Esophagus (tissue), 2 donors: ENCODE data around the gene GPR26. TPM values are rescaled to one million over a fixed set of nuclear protein-coding genes. Genes with fewer than 3 reads are reported as not detected.

Experiments used
- H3K27ac ChIP-seq, 2 donors: one replicate each; pipeline ENCODE4 v1.5.1; 2013; ENCODE audit warnings: low read depth in 2 of 2, mild to moderate bottlenecking in 2 of 2, inconsistent platforms in 1 of 2, low read length in 1 of 2, moderate library complexity in 1 of 2
- H3K27me3 ChIP-seq, 2 donors: one replicate each; pipeline ENCODE4 v1.6.1; 2013; ENCODE audit warnings: low read length in 2 of 2, control low read depth in 1 of 2, mild to moderate bottlenecking in 1 of 2; ENCODE audit not compliant: insufficient read depth in 2 of 2, control insufficient read depth in 1 of 2
- H3K36me3 ChIP-seq, 2 donors: one replicate each; pipeline ENCODE4 v1.6.1; 2013; ENCODE audit warnings: low read length in 1 of 2; ENCODE audit not compliant: control insufficient read depth in 2 of 2, insufficient read depth in 2 of 2
- H3K4me1 ChIP-seq, 2 donors: one replicate each; pipeline ENCODE4 v1.6.1; 2013; ENCODE audit warnings: low read length in 1 of 2; ENCODE audit not compliant: control insufficient read depth in 2 of 2, insufficient read depth in 2 of 2
- H3K4me3 ChIP-seq, 2 donors: one replicate each; pipeline ENCODE4 v1.5.1; 2013; ENCODE audit warnings: low read length in 2 of 2, mild to moderate bottlenecking in 2 of 2, low read depth in 1 of 2, moderate library complexity in 1 of 2
- H3K9me3 ChIP-seq, 2 donors: one replicate each; pipeline ENCODE4 v1.6.1; 2013; ENCODE audit warnings: mild to moderate bottlenecking in 2 of 2, low read depth in 1 of 2, low read length in 1 of 2, moderate library complexity in 1 of 2; ENCODE audit not compliant: control insufficient read depth in 2 of 2, insufficient read depth in 1 of 2
- WGBS, 2 donors: extraction: QIAGEN DNeasy Blood & Tissue Kit; methylation state at CpG; one replicate each; pipeline ENCODE4 v1.1.7; 2013; 5-methylcytosine and 5-hydroxymethylcytosine counted together
- polyA plus RNA-seq, 2 donors: library from polyadenylated mRNA; stranded (reverse); fragments of 200-250 nt; gene quantifications; one replicate each; pipeline ENCODE4 v1.2.3, GENCODE V29; 2013
- donor health status: healthy with polysubstance abuse.
- donor health status: Bipolar disorder and iron deficiency.

GPR26 gene
- polyA plus RNA-seq, 2 donors = not detected

GRCh38 chr10:123687758-123688157 lies 21.6 kb downstream of the GPR26 start:
- Histone ChIP-seq H3K36me3 (no peaks in the 10 kb centered on the region), H3K27ac (no peak overlapping the region), H3K4me1 (no peaks in the 10 kb centered on the region), H3K4me3 (no peak overlapping the region), H3K27me3 (no peaks in the 10 kb centered on the region), H3K9me3 (no peaks in the 10 kb centered on the region)
- WGBS, 2 donors = 64 to 69% methylated on average over 13 of the region's 13 CpGs

DNA sequence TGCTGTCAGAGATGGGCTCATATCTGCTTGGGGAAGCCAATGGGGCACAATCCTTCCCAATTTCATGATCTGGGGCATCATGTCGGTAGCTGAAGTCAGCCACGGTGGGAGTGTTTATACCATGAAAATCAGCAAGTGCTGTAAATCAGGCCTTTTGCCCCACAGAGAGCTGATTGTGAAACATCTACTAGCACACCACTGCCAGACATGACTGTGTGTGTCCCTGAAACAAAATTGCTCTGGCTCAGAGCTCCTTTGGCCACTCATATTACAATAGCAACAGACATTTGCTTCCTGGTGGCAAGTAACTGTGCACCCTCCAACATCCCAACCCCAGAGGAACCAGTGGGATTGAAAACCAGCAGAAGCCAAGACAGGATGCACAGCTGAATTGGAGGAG lies 23.7 kb downstream of the GPR26 start:
- Histone ChIP-seq H3K4me1 (no peaks in the 10 kb centered on the region), H3K4me3 (no peak overlapping the region), H3K27me3 (no peaks in the 10 kb centered on the region), H3K27ac (no peak overlapping the region), H3K36me3 (no peaks in the 10 kb centered on the region), H3K9me3 (no peaks in the 10 kb centered on the region)
- WGBS, 2 donors = 82 to 87% methylated on average over 2 of the region's 2 CpGs

GRCh38 chr10:123703195-123703790 lies 37.1 kb downstream of the GPR26 start:
- 80 to 81% methylated on average over 6 of the region's 6 CpGs for WGBS, 2 donors

DNA sequence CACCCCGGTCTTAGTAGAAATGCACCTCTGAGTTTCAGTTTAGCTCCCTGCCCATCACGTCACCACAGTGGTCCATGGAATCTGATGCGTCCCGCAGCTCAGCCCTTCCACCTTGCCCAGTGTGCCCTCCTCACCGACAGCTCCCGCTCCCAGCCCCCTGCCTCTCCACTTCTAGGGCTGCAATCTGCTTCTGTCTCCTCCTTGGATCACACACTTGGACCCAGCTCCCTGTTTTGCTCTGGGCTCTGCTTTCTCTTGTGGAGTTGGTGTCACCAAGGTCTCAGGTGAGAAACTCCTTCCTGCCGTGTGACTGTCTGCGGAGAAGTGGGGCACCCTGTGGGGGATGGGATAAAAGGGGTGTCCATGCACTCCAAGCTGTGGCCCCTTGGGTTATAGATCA lies 37.9 kb downstream of the GPR26 start:
- H3K4me3 ChIP-seq = no peak overlapping the region
- H3K27me3 ChIP-seq = no peaks in the 10 kb centered on the region
- no peaks in the 10 kb centered on the region for H3K36me3 ChIP-seq
- 84 to 85% methylated on average over 8 of the region's 8 CpGs for WGBS, 2 donors
- H3K9me3 ChIP-seq = no peaks in the 10 kb centered on the region
- H3K27ac ChIP-seq = no peak overlapping the region
- no peaks in the 10 kb centered on the region for H3K4me1 ChIP-seq

More at GRCh38 chr10:123703195-123703790, 37.1 kb downstream of the GPR26 start:
- Histone ChIP-seq H3K4me1 (no peaks in the 10 kb centered on the region), H3K27ac (no peak overlapping the region), H3K9me3 (no peaks in the 10 kb centered on the region), H3K4me3 (no peak overlapping the region), H3K36me3 (no peaks in the 10 kb centered on the region), H3K27me3 (no peaks in the 10 kb centered on the region)

DNA sequence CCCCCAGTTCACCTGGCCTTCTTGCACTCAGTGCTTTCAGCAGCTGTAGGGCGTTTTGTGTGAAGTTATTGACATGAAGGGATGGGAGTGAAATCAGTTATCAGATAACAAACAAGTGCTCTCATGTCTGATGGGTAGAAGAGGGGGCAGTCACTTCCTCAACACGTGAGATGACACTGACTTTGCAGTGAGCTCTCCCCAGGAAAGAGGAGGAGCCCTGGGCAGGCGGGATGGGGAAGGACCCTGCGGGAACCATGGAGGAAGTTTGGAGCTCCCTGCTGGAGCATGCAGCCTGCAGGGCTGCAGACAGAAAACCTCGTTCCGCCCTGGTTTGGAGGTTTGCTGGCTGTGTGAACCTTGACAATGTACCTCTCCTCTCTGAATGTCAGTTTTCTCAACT lies 38.7 kb downstream of the GPR26 start:
- Histone ChIP-seq H3K4me1 (no peaks in the 10 kb centered on the region), H3K36me3 (no peaks in the 10 kb centered on the region), H3K27ac (no peak overlapping the region), H3K4me3 (no peak overlapping the region), H3K27me3 (no peaks in the 10 kb centered on the region), H3K9me3 (no peaks in the 10 kb centered on the region)
- WGBS, 2 donors = 27 to 33% methylated on average over 6 of the region's 6 CpGs

- Histone ChIP-seq H3K36me3 (no peaks in the 10 kb centered on the region), H3K4me1 (no peaks in the 10 kb centered on the region), H3K27me3 (no peaks in the 10 kb centered on the region), H3K9me3 (no peaks in the 10 kb centered on the region), H3K4me3 (no peak overlapping the region), H3K27ac (no peak overlapping the region)
- WGBS, 2 donors = 58 to 83% methylated on average over 4 of the region's 4 CpGs
Measured at GRCh38 chr10:123706236-123706635, 40.1 kb downstream of the GPR26 start.

DNA sequence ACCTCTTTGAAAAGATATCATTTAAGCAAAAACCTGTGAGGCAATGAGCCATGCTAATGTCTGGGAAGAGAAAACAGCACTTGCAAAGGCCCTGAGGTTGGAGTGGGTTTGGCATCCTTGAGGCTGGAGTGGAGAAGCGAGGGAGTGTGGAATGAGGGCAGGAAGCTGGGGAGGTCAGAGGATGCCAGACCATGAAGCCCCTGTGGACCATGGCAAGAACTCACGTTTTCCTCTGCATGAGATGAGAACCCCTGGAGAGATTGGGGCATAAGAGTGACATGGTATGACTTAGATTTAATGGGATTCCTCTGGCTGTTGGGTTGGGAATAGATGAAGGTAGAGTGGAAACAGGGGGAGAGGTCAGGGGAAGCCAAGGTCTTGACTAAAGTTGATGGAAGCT lies 49.4 kb downstream of the GPR26 start:
- no peaks in the 10 kb centered on the region for H3K4me1 ChIP-seq
- WGBS, 2 donors = 69 to 73% methylated on average over 2 of the region's 2 CpGs
- H3K4me3 ChIP-seq = no peak overlapping the region

GRCh38 chr10:123717336-123717735 lies 51.2 kb downstream of the GPR26 start:
- H3K9me3 ChIP-seq = peaks cover 2 to 4% of the 10 kb centered on the region in 2 donors
- no peaks in the 10 kb centered on the region for H3K36me3 ChIP-seq
- no peak overlapping the region for H3K4me3 ChIP-seq
- H3K27ac ChIP-seq = no peak overlapping the region
- no peaks in the 10 kb centered on the region for H3K27me3 ChIP-seq
- no peaks in the 10 kb centered on the region for H3K4me1 ChIP-seq
- 81 to 88% methylated on average over 4 of the region's 4 CpGs for WGBS, 2 donors

More for the DNA sequence above, 49.4 kb downstream of the GPR26 start:
- Histone ChIP-seq H3K27ac (no peak overlapping the region), H3K9me3 (peaks cover 2% of the 10 kb centered on the region in 2 donors), H3K27me3 (no peaks in the 10 kb centered on the region), H3K36me3 (no peaks in the 10 kb centered on the region)

DNA sequence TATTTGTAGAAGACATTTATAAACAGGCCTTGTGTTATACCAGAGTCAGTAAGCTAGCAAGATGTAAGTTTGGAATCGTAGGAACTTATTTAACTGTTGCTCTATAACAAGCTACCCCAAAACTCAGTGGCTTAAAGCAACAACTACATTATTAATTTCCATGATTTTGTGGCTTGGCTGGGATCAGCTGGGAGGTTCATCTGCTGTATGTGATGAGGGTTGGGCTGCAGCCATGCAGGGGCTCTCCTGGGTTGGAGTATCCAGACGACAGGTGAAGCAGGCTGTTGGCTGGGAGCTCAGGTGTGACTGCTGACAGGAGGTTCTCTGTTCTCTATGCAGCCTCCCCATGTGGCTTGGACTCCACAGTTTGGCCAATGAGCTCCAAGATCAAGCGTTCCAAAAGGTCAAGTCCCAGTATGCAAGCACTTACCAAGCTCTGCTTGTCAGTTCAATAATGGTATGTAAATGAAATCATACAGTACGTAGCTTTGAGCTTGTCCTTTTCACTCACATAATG lies 52.4 kb downstream of the GPR26 start:
- no peak overlapping the region for H3K4me3 ChIP-seq
- peaks cover 2 to 4% of the 10 kb centered on the region in 2 donors for H3K9me3 ChIP-seq

DNA sequence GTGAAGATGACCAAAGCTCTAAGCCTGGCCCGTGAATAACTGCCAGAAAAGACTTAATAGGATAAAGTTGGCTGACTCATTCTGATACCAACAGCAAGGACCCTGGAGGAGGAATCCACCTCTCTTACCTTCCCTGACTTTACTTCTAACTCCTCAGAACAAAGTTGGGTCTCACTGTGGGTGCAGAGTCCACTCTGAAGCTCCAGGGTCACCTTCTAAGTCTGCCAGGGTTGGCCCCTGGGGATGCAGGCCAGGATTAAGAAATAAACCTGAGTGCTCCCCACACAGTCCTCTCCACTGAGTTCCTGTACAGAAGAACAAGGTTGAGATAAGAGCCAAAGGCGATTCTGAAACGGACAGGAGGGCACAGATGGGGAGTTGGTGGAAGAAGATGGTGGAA lies 54.4 kb downstream of the GPR26 start:
- WGBS, 2 donors = 57 to 63% methylated on average over 3 of the region's 3 CpGs
- no peak overlapping the region for H3K27ac ChIP-seq
- H3K27me3 ChIP-seq = no peaks in the 10 kb centered on the region
- H3K4me1 ChIP-seq = no peaks in the 10 kb centered on the region
- H3K9me3 ChIP-seq = peaks cover 4 to 5% of the 10 kb centered on the region in 2 donors
- no peak overlapping the region for H3K4me3 ChIP-seq
- H3K36me3 ChIP-seq = no peaks in the 10 kb centered on the region

More for the DNA sequence above, 52.4 kb downstream of the GPR26 start:
- WGBS, 2 donors = 78 to 83% methylated on average over 4 of the region's 4 CpGs
- Histone ChIP-seq H3K4me1 (no peaks in the 10 kb centered on the region), H3K36me3 (no peaks in the 10 kb centered on the region), H3K27ac (no peak overlapping the region), H3K27me3 (no peaks in the 10 kb centered on the region)
